ENCODE measurements around the gene RNF144B.

GRCh38 chr6:18393698-18394097 is 6.5 kb downstream of the RNF144B start:
- no peak for TF ChIP-seq CTCF (IDR thresholded peaks at IDR 0.05)
- TF ChIP-seq TP53 (CRISPR knock-in tag; IDR thresholded peaks at IDR 0.05) = no peak
- TF ChIP-seq NR1H2 (CRISPR knock-in tag; IDR thresholded peaks at IDR 0.05) = no peak
- TF ChIP-seq GTF2I (CRISPR knock-in tag; conservative IDR thresholded peaks at IDR 0.05) = no peak

Data from WTC11 (cell line).